IMR-90 (cell line): ENCODE measurements around the gene SLC30A2. TPM values are rescaled to one million over a fixed set of nuclear protein-coding genes. Genes with fewer than 3 reads are reported as not detected.

ENCODE experiments used
- microRNA-seq, 2 experiments: library from miRNA; stranded (forward) in 1 of 2; unstranded in 1 of 2; fragments of 10-50 nt in 1 of 2; fragments of <30 nt in 1 of 2; gene quantifications in 1 of 2; microRNA quantifications in 1 of 2; one replicate each; pipeline versions ENCODE3 to v1.1.0; 2013 to 2020; ENCODE audit not compliant: insufficient read depth in 1 of 2, insufficient read length in 1 of 2, unreplicated experiment in 1 of 2
- polyA plus RNA-seq, 3 experiments: library from polyadenylated mRNA; depleted of rRNA; stranded (reverse); fragments of >200 nt; gene quantifications; 2 replicates each; pipeline ENCODE4 v1.2.3, GENCODE V29; 2012; ENCODE audit warnings: low replicate concordance in 1 of 3
- small RNA-seq, 5 experiments: library from RNA; depleted of rRNA; stranded (forward); fragments of <200 nt; gene quantifications; one replicate each; pipeline ENCODE3, GENCODE V24; 2012
- total RNA-seq: library from RNA; depleted of rRNA; stranded (reverse); fragments of >200 nt; gene quantifications from 2 replicates; pipeline ENCODE4 v1.2.3, GENCODE V29; 2012; rRNA removed

The SLC30A2 gene
- total and polyA plus RNA-seq, 2 of the 4 experiments (the other 2 are of a cell fraction): not detected

Small RNAs within 50 kb of the gene (microRNA-seq; reads per million reads assigned to microRNA genes)
- gene RF00283 (ENCODE audit: insufficient read depth, insufficient read length) (not detected), gene RF00492 (ENCODE audit: insufficient read depth, insufficient read length) (not detected)

Small RNAs within 50 kb of the gene (small RNA-seq; reads per million reads assigned to genes)
- gene RF00283 (0 reads per million in 5 experiments), gene RF00492 (0 reads per million in 5 experiments)

Other genes starting within 250 kb of the SLC30A2 start
- 9.1 and 10.0 TPM in 2 replicates for gene SELENON, start 245.9 kb downstream of the SLC30A2 start, total RNA-seq
- gene SELENON, start 245.9 kb downstream of the SLC30A2 start, polyA plus RNA-seq (2012; rRNA removed): 86.4 and 114 TPM in 2 replicates
- gene MTFR1L, start 226.2 kb downstream of the SLC30A2 start, total RNA-seq: 57.2 and 69.7 TPM in 2 replicates
- gene MTFR1L, start 226.2 kb downstream of the SLC30A2 start, polyA plus RNA-seq (2012; rRNA removed): 69.1 and 80.0 TPM in 2 replicates
- 3.9 and 5.0 TPM in 2 replicates for gene AUNIP, start 186.7 kb downstream of the SLC30A2 start, total RNA-seq
- 2.2 and 2.4 TPM in 2 replicates for gene AUNIP, start 186.7 kb downstream of the SLC30A2 start, polyA plus RNA-seq (2012; rRNA removed)
- 8.3 and 9.0 TPM in 2 replicates for gene PAQR7, start 170.4 kb downstream of the SLC30A2 start, total RNA-seq
- 12.0 and 12.9 TPM in 2 replicates for gene PAQR7, start 170.4 kb downstream of the SLC30A2 start, polyA plus RNA-seq (2012; rRNA removed)
- gene STMN1, start 139.7 kb downstream of the SLC30A2 start, total RNA-seq: 93.0 and 194 TPM in 2 replicates
- 179 and 273 TPM in 2 replicates for gene STMN1, start 139.7 kb downstream of the SLC30A2 start, polyA plus RNA-seq (2012; rRNA removed)
- 11.9 and 12.2 TPM in 2 replicates for gene PAFAH2, start 48.1 kb downstream of the SLC30A2 start, total RNA-seq
- gene PAFAH2, start 48.1 kb downstream of the SLC30A2 start, polyA plus RNA-seq (2012; rRNA removed): 7.2 and 8.3 TPM in 2 replicates
- 0.56 and 0.90 TPM in 2 replicates for gene EXTL1, start 24.3 kb downstream of the SLC30A2 start, total RNA-seq
- gene EXTL1, start 24.3 kb downstream of the SLC30A2 start, polyA plus RNA-seq (2012; rRNA removed): 5.2 and 6.1 TPM in 2 replicates
- not detected in 2 replicates for gene TRIM63, start 21.5 kb upstream of the SLC30A2 start, total RNA-seq
- gene TRIM63, start 21.5 kb upstream of the SLC30A2 start, polyA plus RNA-seq (2012; rRNA removed): not detected in 2 replicates
- gene PDIK1L, start 65.7 kb upstream of the SLC30A2 start, total RNA-seq: 3.0 and 5.8 TPM in 2 replicates
- gene PDIK1L, start 65.7 kb upstream of the SLC30A2 start, polyA plus RNA-seq (2012; rRNA removed): 1.2 and 1.4 TPM in 2 replicates
- gene FAM110D, start 113.0 kb upstream of the SLC30A2 start, total RNA-seq: not detected in 2 replicates
- gene FAM110D, start 113.0 kb upstream of the SLC30A2 start, polyA plus RNA-seq (2012; rRNA removed): not detected in 2 replicates
- not detected in 2 replicates for gene C1orf232, start 122.8 kb upstream of the SLC30A2 start, total RNA-seq
- gene C1orf232, start 122.8 kb upstream of the SLC30A2 start, polyA plus RNA-seq (2012; rRNA removed): not detected in 2 replicates
- 22.2 and 22.8 TPM in 2 replicates for gene ZNF593, start 123.8 kb upstream of the SLC30A2 start, total RNA-seq
- 57.7 and 78.6 TPM in 2 replicates for gene ZNF593, start 123.8 kb upstream of the SLC30A2 start, polyA plus RNA-seq (2012; rRNA removed)
- not detected in 2 replicates for gene ZNF593OS, start 125.7 kb upstream of the SLC30A2 start, total RNA-seq
- gene ZNF593OS, start 125.7 kb upstream of the SLC30A2 start, polyA plus RNA-seq (2012; rRNA removed): not detected in 2 replicates
- gene CNKSR1, start 131.4 kb upstream of the SLC30A2 start, total RNA-seq: 0.28 TPM in 1 of 2 replicates, not detected in the other
- gene CNKSR1, start 131.4 kb upstream of the SLC30A2 start, polyA plus RNA-seq (2012; rRNA removed): 0.30 and 0.43 TPM in 2 replicates
- not detected in 2 replicates for gene CATSPER4, start 144.5 kb upstream of the SLC30A2 start, total RNA-seq
- not detected in 2 replicates for gene CATSPER4, start 144.5 kb upstream of the SLC30A2 start, polyA plus RNA-seq (2012; rRNA removed)
- 11.1 and 11.5 TPM in 2 replicates for gene CEP85, start 188.1 kb upstream of the SLC30A2 start, total RNA-seq
- gene CEP85, start 188.1 kb upstream of the SLC30A2 start, polyA plus RNA-seq (2012; rRNA removed): 11.2 and 11.8 TPM in 2 replicates
- 32.2 and 35.0 TPM in 2 replicates for gene SH3BGRL3, start 234.0 kb upstream of the SLC30A2 start, total RNA-seq
- gene SH3BGRL3, start 234.0 kb upstream of the SLC30A2 start, polyA plus RNA-seq (2012; rRNA removed): 483 and 565 TPM in 2 replicates